ENCODE measurements around the gene TOR2A. TPM values are rescaled to one million over a fixed set of nuclear protein-coding genes. Genes with fewer than 3 reads are reported as not detected.

The TOR2A gene
- total RNA-seq, 3 donors from 2014 or later: 9.5 to 16.7 (median 9.6) TPM

DNA sequence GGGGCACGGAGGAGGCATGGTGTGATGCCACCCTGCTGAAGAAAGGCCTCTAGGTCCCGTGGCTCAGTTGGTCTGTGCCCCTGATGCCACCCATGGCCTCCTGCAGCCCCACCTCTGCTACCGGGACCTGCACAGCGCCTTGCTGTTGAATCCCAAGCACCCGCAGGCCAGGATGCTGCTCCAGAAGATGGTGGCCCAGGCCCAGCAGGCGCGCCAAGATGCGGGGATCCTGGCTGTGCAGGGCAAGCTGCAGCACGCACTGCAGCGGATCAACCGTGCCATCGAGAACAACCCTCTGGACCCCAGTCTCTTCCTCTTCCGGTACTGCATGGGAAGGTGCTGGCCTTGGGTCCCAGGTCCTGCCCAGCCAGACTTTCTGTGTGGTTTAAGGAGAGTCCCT is 12.1 kb downstream of the TOR2A start:
- intact Hi-C loops (cut with DNase I; ENCODE audit: low total_unique reads): no loop called here
- DNase-seq (ENCODE audit: low spot score in 2 of 2): no peak
- TF ChIP-seq POLR2A (IDR thresholded peaks at IDR 0.05) (no peak), POLR2AphosphoS5 (IDR thresholded peaks at IDR 0.05) (no peak)
- TF ChIP-seq, protein P1, sequence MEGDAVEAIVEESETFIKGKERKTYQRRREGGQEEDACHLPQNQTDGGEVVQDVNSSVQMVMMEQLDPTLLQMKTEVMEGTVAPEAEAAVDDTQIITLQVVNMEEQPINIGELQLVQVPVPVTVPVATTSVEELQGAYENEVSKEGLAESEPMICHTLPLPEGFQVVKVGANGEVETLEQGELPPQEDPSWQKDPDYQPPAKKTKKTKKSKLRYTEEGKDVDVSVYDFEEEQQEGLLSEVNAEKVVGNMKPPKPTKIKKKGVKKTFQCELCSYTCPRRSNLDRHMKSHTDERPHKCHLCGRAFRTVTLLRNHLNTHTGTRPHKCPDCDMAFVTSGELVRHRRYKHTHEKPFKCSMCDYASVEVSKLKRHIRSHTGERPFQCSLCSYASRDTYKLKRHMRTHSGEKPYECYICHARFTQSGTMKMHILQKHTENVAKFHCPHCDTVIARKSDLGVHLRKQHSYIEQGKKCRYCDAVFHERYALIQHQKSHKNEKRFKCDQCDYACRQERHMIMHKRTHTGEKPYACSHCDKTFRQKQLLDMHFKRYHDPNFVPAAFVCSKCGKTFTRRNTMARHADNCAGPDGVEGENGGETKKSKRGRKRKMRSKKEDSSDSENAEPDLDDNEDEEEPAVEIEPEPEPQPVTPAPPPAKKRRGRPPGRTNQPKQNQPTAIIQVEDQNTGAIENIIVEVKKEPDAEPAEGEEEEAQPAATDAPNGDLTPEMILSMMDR (IDR thresholded peaks at IDR 0.05): no peak
- no peak overlapping the region for H3K4me3 ChIP-seq
- no peaks in the 10 kb centered on the region for H3K4me1 ChIP-seq
- H3K9me3 ChIP-seq: no peaks in the 10 kb centered on the region
- H3K27ac ChIP-seq: no peak overlapping the region
- no peaks in the 10 kb centered on the region for H3K27me3 ChIP-seq
- H3K36me3 ChIP-seq: no peaks in the 10 kb centered on the region

DNA sequence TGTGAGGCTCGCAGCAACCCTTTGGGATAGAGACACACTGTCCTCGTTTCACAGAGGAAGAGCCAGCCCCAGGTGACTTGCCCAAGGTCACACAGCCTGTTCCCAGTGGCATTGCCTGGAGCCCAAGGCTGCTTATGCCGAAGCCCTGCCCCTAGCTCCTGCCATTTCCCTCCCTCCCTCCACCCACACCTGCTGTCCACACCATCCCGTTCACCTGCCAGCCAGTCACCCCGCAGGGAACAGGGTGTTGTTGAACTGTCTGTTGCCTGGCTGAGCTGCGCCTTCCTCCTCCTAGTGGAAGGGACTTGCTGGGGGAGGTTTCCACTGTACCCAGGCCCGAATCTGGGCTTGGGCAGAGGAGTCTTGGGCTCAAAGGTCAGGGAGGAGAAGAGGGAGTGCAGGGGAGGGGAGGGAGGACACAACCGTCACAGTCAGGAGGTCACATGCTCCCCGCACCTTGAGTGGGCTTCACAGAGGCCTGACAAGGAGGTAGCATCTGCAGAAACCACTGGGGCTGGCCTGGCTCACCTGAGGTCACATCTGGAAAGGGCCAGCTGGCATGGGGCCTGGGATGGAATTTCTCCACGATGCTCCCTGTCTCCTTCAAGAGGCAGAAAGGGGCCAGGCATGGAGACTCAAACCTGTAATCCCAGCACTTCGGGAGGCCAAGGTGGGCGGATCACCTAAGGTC is 12.9 kb downstream of the TOR2A start:
- H3K4me1 ChIP-seq: no peaks in the 10 kb centered on the region
- H3K4me3 ChIP-seq: no peak overlapping the region
- no peaks in the 10 kb centered on the region for H3K27me3 ChIP-seq
- intact Hi-C loops (cut with DNase I; ENCODE audit: low total_unique reads): no loop called here
- no peaks in the 10 kb centered on the region for H3K9me3 ChIP-seq
- H3K27ac ChIP-seq: no peak overlapping the region
- no peak for TF ChIP-seq POLR2AphosphoS5 (IDR thresholded peaks at IDR 0.05)
- TF ChIP-seq, protein P1 (IDR thresholded peaks at IDR 0.05): no peak
- TF ChIP-seq POLR2A (IDR thresholded peaks at IDR 0.05): no peak
- no peak for DNase-seq (ENCODE audit: low spot score in 2 of 2)
- H3K36me3 ChIP-seq: no peaks in the 10 kb centered on the region

- no peak for DNase-seq (ENCODE audit: low spot score in 2 of 2)
- H3K36me3 ChIP-seq: no peaks in the 10 kb centered on the region
- H3K27ac ChIP-seq: no peak overlapping the region
- H3K27me3 ChIP-seq: no peaks in the 10 kb centered on the region
- H3K4me1 ChIP-seq: peaks cover 0 to under 1% of the 10 kb centered on the region in 2 donors
- intact Hi-C loops (cut with DNase I; ENCODE audit: low total_unique reads): no loop called here
- H3K9me3 ChIP-seq: no peaks in the 10 kb centered on the region
- no peak for TF ChIP-seq POLR2AphosphoS5 (IDR thresholded peaks at IDR 0.05)
- TF ChIP-seq POLR2A (IDR thresholded peaks at IDR 0.05): no peak
- TF ChIP-seq, protein P1 (IDR thresholded peaks at IDR 0.05): no peak
- H3K4me3 ChIP-seq: no peak overlapping the region
Measured at GRCh38 chr9:127721391-127721821, 13.7 kb downstream of the TOR2A start.

DNA sequence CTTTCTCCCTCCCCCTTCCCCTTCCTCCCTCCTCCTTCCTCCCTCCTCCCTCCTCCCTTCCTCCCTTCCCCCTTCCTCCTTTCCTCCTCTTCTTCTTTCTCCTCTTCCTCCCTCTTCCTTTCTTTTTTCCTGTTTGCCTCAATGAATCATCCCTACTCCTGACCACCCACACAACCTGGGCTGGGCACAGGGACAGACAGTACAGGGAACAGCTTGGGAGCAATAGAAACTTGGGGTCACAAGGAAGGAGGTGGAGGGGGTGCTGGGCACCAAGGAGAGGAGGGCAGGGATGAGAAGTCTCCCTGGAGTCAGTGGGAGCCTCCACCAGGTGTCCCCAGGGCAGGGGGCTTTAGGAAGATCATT is 14.2 kb downstream of the TOR2A start:
- no peak overlapping the region for H3K27ac ChIP-seq
- H3K36me3 ChIP-seq: no peaks in the 10 kb centered on the region
- intact Hi-C loops (cut with DNase I; ENCODE audit: low total_unique reads): no loop called here
- DNase-seq (ENCODE audit: low spot score in 2 of 2): no peak
- H3K27me3 ChIP-seq: no peaks in the 10 kb centered on the region
- peaks cover 0 to 3% of the 10 kb centered on the region in 2 donors for H3K4me1 ChIP-seq
- TF ChIP-seq, protein P1 (IDR thresholded peaks at IDR 0.05): no peak
- H3K9me3 ChIP-seq: no peaks in the 10 kb centered on the region
- H3K4me3 ChIP-seq: no peak overlapping the region

DNA sequence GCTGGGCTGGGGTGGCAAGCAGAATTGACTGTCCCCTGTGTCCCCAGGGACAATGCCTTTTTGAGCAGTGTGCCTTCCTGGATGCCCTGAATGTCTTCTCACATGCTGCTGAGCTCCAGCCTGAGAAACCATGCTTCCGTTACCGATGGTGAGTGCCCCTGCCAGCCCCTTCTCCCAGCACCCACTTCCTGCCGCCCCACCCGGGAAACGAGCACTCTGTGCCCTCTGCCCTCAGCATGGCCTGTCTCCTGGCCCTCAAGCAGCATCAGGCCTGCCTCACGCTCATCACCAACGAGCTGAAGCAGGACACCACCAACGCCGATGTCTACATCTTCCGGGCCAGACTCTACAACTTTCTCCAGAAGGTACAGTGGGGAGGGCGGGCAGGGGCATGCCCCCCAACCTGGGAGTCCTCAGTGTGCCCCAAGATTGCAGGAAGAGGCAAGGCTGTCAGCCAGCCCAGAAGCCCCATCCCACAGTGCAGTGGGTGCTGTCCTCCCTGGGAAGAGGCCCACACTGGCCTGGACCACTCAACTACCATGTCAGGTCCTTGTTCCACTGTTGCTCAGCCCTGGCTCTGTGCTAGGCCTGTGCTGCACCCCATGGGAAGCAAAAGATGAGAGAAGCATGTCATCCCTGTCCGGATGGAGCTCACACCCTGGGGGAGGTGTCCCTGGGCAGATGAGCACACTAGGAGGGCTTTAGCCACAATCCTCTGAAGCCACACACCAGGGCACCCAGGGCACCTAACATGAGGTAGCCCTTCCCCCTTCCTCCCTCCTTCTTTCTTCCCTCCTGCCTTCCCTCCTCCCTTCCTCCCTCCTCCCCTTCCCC is 14.8 kb downstream of the TOR2A start:
- DNase-seq (ENCODE audit: low spot score in 2 of 2): no peak
- Histone ChIP-seq H3K27ac (no peak overlapping the region), H3K27me3 (no peaks in the 10 kb centered on the region), H3K4me1 (peaks cover 0 to 3% of the 10 kb centered on the region in 2 donors), H3K36me3 (no peaks in the 10 kb centered on the region), H3K9me3 (no peaks in the 10 kb centered on the region), H3K4me3 (no peak overlapping the region)
- intact Hi-C loops (cut with DNase I; ENCODE audit: low total_unique reads): no loop called here
- TF ChIP-seq POLR2A (IDR thresholded peaks at IDR 0.05) (no peak), POLR2AphosphoS5 (IDR thresholded peaks at IDR 0.05) (no peak)
- TF ChIP-seq, protein P1 (IDR thresholded peaks at IDR 0.05): no peak

Data from breast epithelium (tissue), 4 donors.